Measurements from ENCODE around the gene PSENEN.
"Not testable (repeated sequence)": the region's sequence is repeated elsewhere in the genome, so short reads cannot be mapped to it uniquely, and the experiment has no call there.

PSENEN gene

GRCh38 chr19:35768082-35768421 is 22.6 kb downstream of the PSENEN start:
- no peak for DNase-seq

DNA sequence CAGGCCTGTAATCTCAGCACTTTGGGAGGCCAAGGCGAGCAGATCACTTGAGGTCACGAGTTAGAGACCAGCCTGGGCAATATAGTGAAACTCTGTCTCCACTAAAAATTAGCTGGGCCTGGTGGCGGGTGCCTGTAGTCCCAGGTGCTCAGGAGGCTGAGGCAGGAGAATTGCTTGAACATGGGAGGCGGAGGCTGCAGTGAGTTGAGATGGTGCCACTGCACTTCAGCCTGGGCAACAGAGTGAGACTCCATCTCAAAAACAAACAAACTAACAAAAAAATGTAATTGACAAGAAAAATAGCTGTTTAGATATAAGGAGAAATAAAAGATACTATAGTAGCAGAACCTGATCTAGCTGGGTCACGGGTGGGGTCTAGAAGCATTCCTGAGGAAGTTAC is 26.9 kb downstream of the PSENEN start:
- DNase-seq: not testable (repeated sequence)

- DNase-seq: no peak
Measured at GRCh38 chr19:35773020-35773806, 27.8 kb downstream of the PSENEN start.

- no peak for DNase-seq
Measured at GRCh38 chr19:35774274-35775045, 29.0 kb downstream of the PSENEN start.

DNA sequence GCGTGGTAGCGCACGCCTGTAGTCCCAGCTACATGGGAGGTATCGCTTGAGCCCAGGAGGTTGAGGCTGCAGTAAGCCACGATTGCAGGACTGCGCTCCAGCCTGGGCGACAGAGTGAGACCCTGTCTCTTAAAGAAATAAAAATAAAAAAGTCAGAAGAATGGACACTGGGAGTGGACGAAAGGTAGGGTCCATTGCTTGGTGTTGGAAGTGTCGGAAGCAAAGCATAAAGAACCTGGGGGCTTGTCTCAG is 29.5 kb downstream of the PSENEN start:
- DNase-seq: no peak

- peak; percentile 46 to 100 (median 95) for DNase-seq
Measured at GRCh38 chr19:35775298-35776101, 30.0 kb downstream of the PSENEN start, which contains the start of gene ARHGAP33. Gene ARHGAP33, plus strand, starts transcription at chr19:35775564. Its CDS starts 95 bp downstream, at chr19:35775659.

- DNase-seq: peak in 8 of 56 donors; percentile 20 to 34 (median 28)
Measured at GRCh38 chr19:35776102-35776788, 30.8 kb downstream of the PSENEN start.

- peak in 33 of 56 donors; percentile 6 to 50 (median 30) for DNase-seq
Measured at GRCh38 chr19:35777086-35777841, 31.8 kb downstream of the PSENEN start.

DNA sequence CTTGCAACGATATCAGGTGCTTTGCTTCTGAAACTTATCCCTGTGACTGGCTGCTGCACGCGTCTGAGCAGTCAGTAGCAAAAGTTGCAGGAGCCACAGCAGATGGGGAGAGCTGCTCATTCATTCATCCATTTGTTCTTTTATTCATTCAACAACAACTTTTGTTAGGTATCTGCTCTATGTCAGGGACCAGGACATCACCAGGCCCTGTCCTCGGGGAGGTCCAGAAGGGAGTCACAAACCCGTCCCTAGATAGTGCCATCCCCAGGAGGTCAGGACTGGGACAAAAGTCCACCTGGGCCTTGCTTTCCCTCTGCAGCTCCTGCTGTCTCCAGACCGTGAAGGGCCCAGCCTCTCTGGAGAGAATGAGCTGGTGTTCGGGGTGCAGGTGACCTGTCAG is 32.5 kb downstream of the PSENEN start:
- DNase-seq: no peak

- DNase-seq: peak in 14 of 56 donors; percentile 1 to 62 (median 24)
Measured at GRCh38 chr19:35779033-35779432, 33.6 kb downstream of the PSENEN start.

- no peak for DNase-seq
Measured at GRCh38 chr19:35780058-35780457, 34.6 kb downstream of the PSENEN start.

GRCh38 chr19:35780717-35781116 is 35.3 kb downstream of the PSENEN start:
- DNase-seq: no peak

DNA sequence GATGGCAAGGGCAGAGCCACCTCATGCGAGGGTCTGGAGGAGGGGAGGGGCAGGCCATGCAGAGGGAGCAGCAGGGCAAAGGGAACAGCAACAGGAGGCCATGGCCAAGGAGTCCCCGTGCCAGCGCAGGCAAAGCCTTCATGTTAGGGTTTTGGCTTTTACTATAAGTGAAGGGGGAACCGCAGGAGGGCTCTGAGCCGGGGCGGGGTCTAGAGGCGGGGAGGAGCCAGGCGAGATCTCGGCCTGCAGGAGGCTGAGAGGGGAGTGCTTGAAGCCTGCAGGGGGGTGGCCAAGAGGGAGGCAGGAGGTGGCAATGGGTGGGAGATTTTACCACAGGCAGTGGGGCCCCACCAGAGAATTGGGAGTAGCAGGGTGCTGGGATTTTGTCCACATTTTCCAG is 36.2 kb downstream of the PSENEN start:
- DNase-seq: no peak

DNA sequence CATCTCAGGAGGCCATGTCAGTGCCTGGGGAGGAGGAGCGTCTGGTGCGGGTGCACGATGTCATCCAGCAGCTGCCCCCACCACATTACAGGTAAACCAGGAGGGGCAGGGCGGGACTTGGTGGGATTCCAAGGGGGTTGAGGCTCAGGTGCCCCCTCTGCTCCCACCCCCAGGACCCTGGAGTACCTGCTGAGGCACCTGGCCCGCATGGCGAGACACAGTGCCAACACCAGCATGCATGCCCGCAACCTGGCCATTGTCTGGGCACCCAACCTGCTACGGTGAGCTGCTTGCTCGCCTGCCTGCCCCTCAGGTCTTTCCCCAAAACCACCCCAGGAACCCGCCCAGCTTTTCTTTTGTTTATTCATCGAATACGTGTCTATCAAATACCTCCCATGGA is 37.1 kb downstream of the PSENEN start:
- DNase-seq: no peak

- no peak for DNase-seq
Measured at GRCh38 chr19:35783469-35784434, 38.3 kb downstream of the PSENEN start.

GRCh38 chr19:35784503-35785338 is 39.3 kb downstream of the PSENEN start:
- no peak for DNase-seq

DNA sequence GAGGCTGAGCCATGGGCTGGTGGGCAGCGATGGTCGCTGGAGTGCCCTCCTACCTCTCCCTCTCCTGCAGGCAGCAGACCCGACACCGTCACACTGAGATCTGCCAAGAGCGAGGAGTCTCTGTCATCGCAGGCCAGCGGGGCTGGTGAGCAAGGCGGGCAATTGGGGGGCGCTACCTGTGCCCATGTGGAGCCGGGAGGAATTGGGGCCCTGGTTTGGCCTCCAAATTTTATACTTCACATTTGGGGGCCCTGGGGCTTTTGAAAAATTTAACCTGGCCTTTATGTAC is 39.8 kb downstream of the PSENEN start:
- no peak for DNase-seq

- DNase-seq: no peak
Measured at GRCh38 chr19:35786299-35787160, 41.1 kb downstream of the PSENEN start.
